Liver (tissue), 9 donors: Measurements from ENCODE around the gene FBXO39. TPM values are rescaled to one million over a fixed set of nuclear protein-coding genes. Genes with fewer than 3 reads are reported as not detected.

Source experiments
- DNase-seq: peaks from one replicate; pipeline ENCODE4 v3.0.0-alpha.2; 2017; ENCODE audit warnings: low spot score
- H3K27ac ChIP-seq, 2 donors: one replicate each; pipeline ENCODE4 v1.7.0; 2013; ENCODE audit warnings: inconsistent platforms in 2 of 2, low read length in 2 of 2, control low read depth in 1 of 2, low read depth in 1 of 2, mild to moderate bottlenecking in 1 of 2
- H3K27me3 ChIP-seq, 4 donors: one replicate each; pipeline versions ENCODE4 v1.6.1 to v1.7.0; 2013; ENCODE audit warnings: low read length in 3 of 4, inconsistent platforms in 1 of 4, mild to moderate bottlenecking in 1 of 4, moderate library complexity in 1 of 4; ENCODE audit not compliant: control insufficient read depth in 4 of 4, insufficient read depth in 4 of 4
- H3K36me3 ChIP-seq, 4 donors: one replicate each; pipeline versions ENCODE4 v1.6.1 to v1.7.0; 2013; ENCODE audit warnings: low read length in 3 of 4, mild to moderate bottlenecking in 3 of 4, low read depth in 1 of 4, moderate library complexity in 1 of 4; ENCODE audit not compliant: control insufficient read depth in 4 of 4, insufficient read depth in 3 of 4
- H3K4me1 ChIP-seq, 4 donors: one replicate each; pipeline versions ENCODE4 v1.6.1 to v1.7.0; 2013; ENCODE audit warnings: low read length in 3 of 4, mild to moderate bottlenecking in 3 of 4, moderate library complexity in 1 of 4; ENCODE audit not compliant: control insufficient read depth in 4 of 4, insufficient read depth in 4 of 4
- H3K4me3 ChIP-seq, 3 donors: one replicate each; pipeline versions ENCODE4 v1.6.1 to v1.7.0; 2013; ENCODE audit warnings: low read length in 3 of 3, control low read depth in 1 of 3, low read depth in 1 of 3, mild to moderate bottlenecking in 1 of 3
- H3K9ac ChIP-seq, 2 donors: one replicate each; pipeline ENCODE4 v1.7.0; 2013; ENCODE audit warnings: low read length in 2 of 2, mild to moderate bottlenecking in 2 of 2, moderate library complexity in 2 of 2, control low read depth in 1 of 2, low read depth in 1 of 2
- H3K9me3 ChIP-seq, 4 donors: one replicate each; pipeline versions ENCODE4 v1.6.1 to v1.7.0; 2013; ENCODE audit warnings: low read length in 3 of 4; ENCODE audit not compliant: control insufficient read depth in 4 of 4
- EGR1 ChIP-seq, 2 donors: IDR thresholded peaks; 2 replicates each; pipeline ENCODE4 v1.6.1; 2016 to 2018; ENCODE audit warnings: antibody characterized with exemption in 2 of 2, low read depth in 2 of 2
- FOXA1 ChIP-seq: IDR thresholded peaks from 2 replicates; pipeline ENCODE4 v1.6.1; 2016; ENCODE audit warnings: antibody characterized with exemption
- FOXA2 ChIP-seq: IDR thresholded peaks from 2 replicates; pipeline ENCODE4 v1.6.1; 2016; ENCODE audit warnings: antibody characterized with exemption
- GABPA ChIP-seq, 2 donors: IDR thresholded peaks in 1 of 2; conservative IDR thresholded peaks in 1 of 2; 2 replicates each; pipeline ENCODE4 v1.6.1; 2016; ENCODE audit warnings: antibody characterized with exemption in 2 of 2, mild to moderate bottlenecking in 1 of 2, moderate library complexity in 1 of 2
- HNF4A ChIP-seq, 2 donors: conservative IDR thresholded peaks; 2 replicates each; pipeline ENCODE4 v1.6.1; 2016; ENCODE audit warnings: antibody characterized with exemption in 2 of 2, mild to moderate bottlenecking in 2 of 2
- HNF4G ChIP-seq: IDR thresholded peaks from 2 replicates; pipeline ENCODE4 v1.6.1; 2016; ENCODE audit warnings: antibody characterized with exemption
- JUND ChIP-seq, 2 donors: IDR thresholded peaks; 2 replicates each; pipeline ENCODE4 v1.6.1; 2016; ENCODE audit warnings: antibody characterized with exemption in 2 of 2
- NR2F2 ChIP-seq: IDR thresholded peaks from 2 replicates; pipeline ENCODE4 v1.6.1; 2016; ENCODE audit warnings: antibody characterized with exemption
- RAD21 ChIP-seq, 2 donors: IDR thresholded peaks; 2 replicates each; pipeline ENCODE4 v1.6.1; 2016; ENCODE audit warnings: antibody characterized with exemption in 2 of 2, mild to moderate bottlenecking in 2 of 2
- RXRA ChIP-seq, 2 donors: IDR thresholded peaks; 2 replicates each; pipeline ENCODE4 v1.6.1; 2017 to 2018; ENCODE audit warnings: antibody characterized with exemption in 2 of 2, mild to moderate bottlenecking in 1 of 2
- SP1 ChIP-seq: IDR thresholded peaks from 2 replicates; pipeline ENCODE4 v1.6.1; 2018; ENCODE audit warnings: antibody characterized with exemption, mild to moderate bottlenecking
- TAF1 ChIP-seq: conservative IDR thresholded peaks from 2 replicates; pipeline ENCODE4 v1.6.1; 2016; ENCODE audit warnings: antibody characterized with exemption, mild to moderate bottlenecking
- YY1 ChIP-seq: IDR thresholded peaks from 2 replicates; pipeline ENCODE4 v1.6.1; 2016; ENCODE audit warnings: antibody characterized with exemption, mild to moderate bottlenecking
- WGBS: extraction: QIAGEN DNeasy Blood & Tissue Kit; methylation state at CpG from one replicate; pipeline ENCODE4 v1.1.7; 2013; 5-methylcytosine and 5-hydroxymethylcytosine counted together
- polyA plus RNA-seq, 2 donors: library from polyadenylated mRNA; stranded (reverse) in 1 of 2; unstranded in 1 of 2; fragments of 200-250 nt in 1 of 2; fragments of >200 nt in 1 of 2; fragmentation: Nextera tagmentation in 1 of 2; extraction: Ambion mirVana in 1 of 2; gene quantifications; one replicate each; pipeline versions ENCODE4 v1.2.1 to v1.2.3, GENCODE V29; 2013 to 2015
- total RNA-seq, 2 donors: library from RNA; depleted of rRNA; stranded (reverse); fragments of >200 nt; gene quantifications; one replicate each; pipeline ENCODE4 v1.2.3, GENCODE V29; 2014
- TF ChIP-seq, protein P1 (sequence below): IDR thresholded peaks from 2 replicates; pipeline ENCODE4 v1.6.1; 2016; ENCODE audit warnings: antibody characterized with exemption
- TF ChIP-seq, protein P2 (sequence below): IDR thresholded peaks from 2 replicates; pipeline ENCODE4 v1.6.1; 2016; ENCODE audit warnings: antibody characterized with exemption
- TF ChIP-seq, protein P3 (sequence below): IDR thresholded peaks from 2 replicates; pipeline ENCODE4 v1.6.1; 2016; ENCODE audit warnings: antibody characterized with exemption, mild to moderate bottlenecking
- donor health status: healthy.
- donor health status: healthy.
- donor health status: healthy.
- donor health status: healthy.
- donor health status: healthy.

Gene FBXO39
- total and polyA plus RNA-seq, 4 donors = 0.05 to 0.67 (median 0.20) TPM

DNA sequence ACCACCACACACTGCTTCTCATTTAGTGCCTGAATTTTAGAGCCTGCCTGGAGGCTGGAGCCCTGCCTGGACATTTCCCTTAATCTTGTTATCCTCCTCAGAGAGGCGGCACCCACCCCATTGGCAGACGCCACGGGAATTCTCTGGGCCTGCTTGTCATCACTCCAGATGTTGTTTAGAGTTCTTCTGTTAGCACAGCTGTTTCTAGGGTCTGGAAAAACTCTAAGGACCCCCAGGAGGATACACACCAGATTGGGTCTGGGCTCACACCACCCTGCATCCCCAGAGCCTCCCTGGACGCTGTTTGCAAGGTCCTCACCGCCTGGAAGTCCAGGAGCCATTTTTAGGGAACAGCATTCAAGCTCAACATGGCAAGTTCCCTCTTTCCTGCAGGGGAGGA is 20.7 kb upstream of the FBXO39 start (continued):
- TF ChIP-seq, protein P1, sequence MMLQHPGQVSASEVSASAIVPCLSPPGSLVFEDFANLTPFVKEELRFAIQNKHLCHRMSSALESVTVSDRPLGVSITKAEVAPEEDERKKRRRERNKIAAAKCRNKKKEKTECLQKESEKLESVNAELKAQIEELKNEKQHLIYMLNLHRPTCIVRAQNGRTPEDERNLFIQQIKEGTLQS = no peak
- TF ChIP-seq FOXA2 = no peak
- TF ChIP-seq RAD21 (IDR thresholded peaks at IDR 0.05) = no peak
- no peak for TF ChIP-seq TAF1
- no peak for TF ChIP-seq HNF4G

DNA sequence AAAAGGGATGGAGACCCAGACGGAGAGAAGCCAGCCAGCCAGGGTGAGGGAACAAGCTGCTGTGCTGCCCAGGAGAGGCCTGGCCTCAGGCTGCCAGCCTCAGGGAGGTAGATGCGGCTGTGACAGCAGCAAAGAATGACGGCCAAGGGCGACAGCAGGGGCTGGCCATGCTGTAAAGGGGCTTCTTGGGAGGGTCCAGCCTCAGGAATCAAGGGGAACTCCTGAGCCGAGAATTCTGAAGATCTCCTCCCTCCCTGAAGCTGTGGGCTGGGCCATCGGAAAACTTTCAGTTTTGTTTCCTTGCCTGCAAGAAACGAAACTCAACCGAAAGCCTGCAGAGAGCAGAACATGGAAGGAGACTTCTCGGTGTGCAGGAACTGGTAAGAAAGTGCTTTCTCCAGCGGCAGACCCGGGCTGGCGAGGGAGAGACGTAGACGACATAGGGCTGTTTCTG is 20.3 kb upstream of the FBXO39 start, which contains the start of gene XAF1:
Gene XAF1, plus strand, starts transcription at position 316 of the 454 bp plus-strand sequence. Its CDS starts 33 bp downstream, at position 349.
- Histone ChIP-seq H3K27ac (peak within 1 kb of the TSS; percentile 92 to 97), H3K36me3 (peaks cover 0 to 21% (median 19%) of the 10 kb centered on the region in 4 donors), H3K9me3 (no peaks in the 10 kb centered on the region), H3K27me3 (no peaks in the 10 kb centered on the region), H3K9ac (peak within 1 kb of the TSS; percentile 79 to 89), H3K4me1 (peaks cover 11 to 43% (median 31%) of the 10 kb centered on the region in 4 donors), H3K4me3 (peak within 1 kb of the TSS; percentile 60 to 95 (median 88))
- peak; percentile 69 for TF ChIP-seq YY1
- TF ChIP-seq HNF4A (conservative IDR thresholded peaks at IDR 0.05) = no peak
- no peak for TF ChIP-seq SP1
- peak in 1 of 2 donors; percentile 6 for TF ChIP-seq RXRA (IDR thresholded peaks at IDR 0.05)
- TF ChIP-seq RAD21 (IDR thresholded peaks at IDR 0.05) = peak in 1 of 2 donors; percentile 29
- 3% methylated on average over 14 of the region's 14 CpGs for WGBS
- no peak for DNase-seq

DNA sequence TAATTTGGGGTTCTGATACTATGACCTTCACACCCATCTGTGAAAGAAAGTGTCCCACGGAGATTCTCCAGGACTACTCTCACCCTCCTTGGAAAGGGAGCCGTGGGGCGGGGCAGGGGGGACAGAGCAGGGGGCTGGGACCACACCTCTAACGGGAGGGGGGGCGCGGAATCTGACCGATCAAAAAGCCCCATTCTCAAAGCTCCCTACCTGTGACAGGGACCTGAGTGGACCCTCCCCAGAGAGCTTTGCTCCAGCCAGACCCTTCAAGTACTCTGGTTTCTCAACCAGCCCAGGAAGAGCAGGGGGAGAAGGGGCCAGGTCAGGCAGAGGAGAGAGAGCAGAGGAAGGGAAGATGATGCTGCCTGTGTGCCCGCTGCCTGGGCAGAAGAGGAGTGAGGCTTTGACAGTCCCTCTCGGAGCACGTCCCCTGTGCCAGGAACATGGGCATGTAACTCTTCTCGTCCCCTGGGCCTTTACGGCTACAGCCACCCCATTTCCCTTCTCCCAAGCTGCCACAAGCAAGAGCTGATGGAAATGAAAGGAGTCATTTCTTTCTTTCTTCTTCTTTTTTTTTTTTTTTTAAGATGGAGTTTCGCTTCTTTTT is 19.5 kb upstream of the FBXO39 start:
- Histone ChIP-seq H3K27ac (peak overlapping the region; percentile 92 to 97), H3K9me3 (no peaks in the 10 kb centered on the region), H3K36me3 (peaks cover 5 to 27% (median 24%) of the 10 kb centered on the region in 4 donors), H3K4me1 (peaks cover 11 to 40% (median 28%) of the 10 kb centered on the region in 4 donors), H3K4me3 (peak overlapping the region; percentile 60 to 95 (median 88)), H3K27me3 (no peaks in the 10 kb centered on the region), H3K9ac (peak overlapping the region; percentile 79 to 89)
- no peak for TF ChIP-seq GABPA (IDR thresholded peaks at IDR 0.05 in 1 of 2, conservative IDR thresholded peaks at IDR 0.05 in 1 of 2)
- TF ChIP-seq, protein P2, sequence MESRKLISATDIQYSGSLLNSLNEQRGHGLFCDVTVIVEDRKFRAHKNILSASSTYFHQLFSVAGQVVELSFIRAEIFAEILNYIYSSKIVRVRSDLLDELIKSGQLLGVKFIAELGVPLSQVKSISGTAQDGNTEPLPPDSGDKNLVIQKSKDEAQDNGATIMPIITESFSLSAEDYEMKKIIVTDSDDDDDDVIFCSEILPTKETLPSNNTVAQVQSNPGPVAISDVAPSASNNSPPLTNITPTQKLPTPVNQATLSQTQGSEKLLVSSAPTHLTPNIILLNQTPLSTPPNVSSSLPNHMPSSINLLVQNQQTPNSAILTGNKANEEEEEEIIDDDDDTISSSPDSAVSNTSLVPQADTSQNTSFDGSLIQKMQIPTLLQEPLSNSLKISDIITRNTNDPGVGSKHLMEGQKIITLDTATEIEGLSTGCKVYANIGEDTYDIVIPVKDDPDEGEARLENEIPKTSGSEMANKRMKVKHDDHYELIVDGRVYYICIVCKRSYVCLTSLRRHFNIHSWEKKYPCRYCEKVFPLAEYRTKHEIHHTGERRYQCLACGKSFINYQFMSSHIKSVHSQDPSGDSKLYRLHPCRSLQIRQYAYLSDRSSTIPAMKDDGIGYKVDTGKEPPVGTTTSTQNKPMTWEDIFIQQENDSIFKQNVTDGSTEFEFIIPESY = no peak
- no peak for TF ChIP-seq FOXA1
- no peak for TF ChIP-seq NR2F2
- no peak for TF ChIP-seq SP1
- TF ChIP-seq JUND (IDR thresholded peaks at IDR 0.05) = no peak
- no peak for TF ChIP-seq TAF1
- TF ChIP-seq HNF4A (conservative IDR thresholded peaks at IDR 0.05) = no peak
- TF ChIP-seq EGR1 (IDR thresholded peaks at IDR 0.05; ENCODE audit: low read depth in 2 of 2) = no peak
- TF ChIP-seq, protein P3, sequence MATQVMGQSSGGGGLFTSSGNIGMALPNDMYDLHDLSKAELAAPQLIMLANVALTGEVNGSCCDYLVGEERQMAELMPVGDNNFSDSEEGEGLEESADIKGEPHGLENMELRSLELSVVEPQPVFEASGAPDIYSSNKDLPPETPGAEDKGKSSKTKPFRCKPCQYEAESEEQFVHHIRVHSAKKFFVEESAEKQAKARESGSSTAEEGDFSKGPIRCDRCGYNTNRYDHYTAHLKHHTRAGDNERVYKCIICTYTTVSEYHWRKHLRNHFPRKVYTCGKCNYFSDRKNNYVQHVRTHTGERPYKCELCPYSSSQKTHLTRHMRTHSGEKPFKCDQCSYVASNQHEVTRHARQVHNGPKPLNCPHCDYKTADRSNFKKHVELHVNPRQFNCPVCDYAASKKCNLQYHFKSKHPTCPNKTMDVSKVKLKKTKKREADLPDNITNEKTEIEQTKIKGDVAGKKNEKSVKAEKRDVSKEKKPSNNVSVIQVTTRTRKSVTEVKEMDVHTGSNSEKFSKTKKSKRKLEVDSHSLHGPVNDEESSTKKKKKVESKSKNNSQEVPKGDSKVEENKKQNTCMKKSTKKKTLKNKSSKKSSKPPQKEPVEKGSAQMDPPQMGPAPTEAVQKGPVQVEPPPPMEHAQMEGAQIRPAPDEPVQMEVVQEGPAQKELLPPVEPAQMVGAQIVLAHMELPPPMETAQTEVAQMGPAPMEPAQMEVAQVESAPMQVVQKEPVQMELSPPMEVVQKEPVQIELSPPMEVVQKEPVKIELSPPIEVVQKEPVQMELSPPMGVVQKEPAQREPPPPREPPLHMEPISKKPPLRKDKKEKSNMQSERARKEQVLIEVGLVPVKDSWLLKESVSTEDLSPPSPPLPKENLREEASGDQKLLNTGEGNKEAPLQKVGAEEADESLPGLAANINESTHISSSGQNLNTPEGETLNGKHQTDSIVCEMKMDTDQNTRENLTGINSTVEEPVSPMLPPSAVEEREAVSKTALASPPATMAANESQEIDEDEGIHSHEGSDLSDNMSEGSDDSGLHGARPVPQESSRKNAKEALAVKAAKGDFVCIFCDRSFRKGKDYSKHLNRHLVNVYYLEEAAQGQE = no peak
- TF ChIP-seq YY1 = no peak
- no peak for TF ChIP-seq HNF4G
- TF ChIP-seq RXRA (IDR thresholded peaks at IDR 0.05) = no peak
- WGBS = 33% methylated on average over 13 of the region's 13 CpGs
- no peak for DNase-seq
